Stimulated activated CD4-positive, alpha-beta T cell treated with anti-CD3 and anti-CD28 coated beads, Interleukin-1b, Interleukin-23, amount 100 ng/mL, for 24 hours (primary cell): ENCODE data around the gene GOLGA6C.
"Not testable (repeated sequence)": the region's sequence is repeated elsewhere in the genome, so short reads cannot be mapped to it uniquely, and the experiment has no call there.

Experiments
- DNase-seq, 4 experiments: peaks; one replicate each; pipeline ENCODE4 v3.0.0-alpha.2; 2020; ENCODE audit warnings: low read depth in 4 of 4, low spot score in 1 of 4

Gene GOLGA6C

GRCh38 chr15:75227112-75227511 lies 31.0 kb upstream of the GOLGA6C start:
- not testable (repeated sequence) for DNase-seq

GRCh38 chr15:75227663-75228280 lies 30.4 kb upstream of the GOLGA6C start:
- no peak for DNase-seq

- no peak for DNase-seq
These were observed 29.3 kb upstream of the GOLGA6C start for GRCh38 chr15:75228787-75229186.

GRCh38 chr15:75229191-75230015 lies 28.7 kb upstream of the GOLGA6C start:
- DNase-seq, result no peak

- no peak for DNase-seq
These were observed 28.2 kb upstream of the GOLGA6C start for GRCh38 chr15:75230016-75230343.

- DNase-seq, result no peak
These were observed 27.4 kb upstream of the GOLGA6C start for GRCh38 chr15:75230551-75231371.

GRCh38 chr15:75231836-75232235 lies 26.3 kb upstream of the GOLGA6C start:
- no peak for DNase-seq

GRCh38 chr15:75232252-75232813 lies 25.8 kb upstream of the GOLGA6C start:
- no peak for DNase-seq

GRCh38 chr15:75232826-75233503 lies 25.2 kb upstream of the GOLGA6C start:
- DNase-seq, result no peak

- DNase-seq, result no peak
These were observed 24.5 kb upstream of the GOLGA6C start for GRCh38 chr15:75233504-75234190.

- DNase-seq, result no peak
These were observed 23.8 kb upstream of the GOLGA6C start for GRCh38 chr15:75234191-75234810.

GRCh38 chr15:75235051-75235673 lies 23.0 kb upstream of the GOLGA6C start:
- no peak for DNase-seq

GRCh38 chr15:75235760-75236729 lies 22.1 kb upstream of the GOLGA6C start:
- DNase-seq, result no peak

- no peak for DNase-seq
These were observed 20.7 kb upstream of the GOLGA6C start for GRCh38 chr15:75237316-75237982.

GRCh38 chr15:75238150-75238549 lies 20.0 kb upstream of the GOLGA6C start:
- DNase-seq, result no peak

GRCh38 chr15:75245741-75246140 lies 12.4 kb upstream of the GOLGA6C start:
- DNase-seq, result not testable (repeated sequence)

- not testable (repeated sequence) for DNase-seq
These were observed 9.1 kb upstream of the GOLGA6C start for GRCh38 chr15:75248991-75249390.

- no peak for DNase-seq
These were observed 8.4 kb upstream of the GOLGA6C start for GRCh38 chr15:75249726-75250125.
